HG03103 (cell line): Measurements from ENCODE around the gene TDP1.

ENCODE experiments used
- ATAC-seq: cut with Tn5 transposase; IDR thresholded peaks from one replicate; pipeline ENCODE4 v1.9.1; 2021; ENCODE audit warnings: low read depth; ENCODE audit not compliant: unreplicated experiment

The TDP1 gene

DNA sequence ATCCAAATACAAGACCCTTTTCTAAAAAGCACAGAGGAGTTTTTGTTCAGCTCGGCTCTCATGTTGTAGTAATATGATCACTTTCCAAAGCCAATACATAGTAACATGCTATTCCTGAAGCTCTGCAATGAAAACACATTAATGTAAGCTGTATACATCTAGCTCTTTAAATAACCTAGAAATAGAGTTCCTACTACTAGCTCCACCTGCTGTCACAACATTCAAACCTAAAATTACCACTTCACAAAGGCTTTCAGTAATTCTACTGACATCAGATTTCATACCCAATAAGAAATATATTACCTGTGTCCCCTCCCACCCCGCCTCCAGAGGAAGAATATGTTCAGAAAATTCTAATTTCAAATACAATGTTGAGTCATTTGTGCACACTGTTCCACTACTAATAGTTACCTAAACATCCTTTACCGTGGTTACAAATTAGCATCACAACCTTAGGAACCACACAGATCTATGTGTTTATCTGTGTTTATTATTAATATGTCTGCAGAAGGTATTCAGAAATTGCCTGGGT is 19.0 kb upstream of the TDP1 start:
- ATAC-seq, result no peak

DNA sequence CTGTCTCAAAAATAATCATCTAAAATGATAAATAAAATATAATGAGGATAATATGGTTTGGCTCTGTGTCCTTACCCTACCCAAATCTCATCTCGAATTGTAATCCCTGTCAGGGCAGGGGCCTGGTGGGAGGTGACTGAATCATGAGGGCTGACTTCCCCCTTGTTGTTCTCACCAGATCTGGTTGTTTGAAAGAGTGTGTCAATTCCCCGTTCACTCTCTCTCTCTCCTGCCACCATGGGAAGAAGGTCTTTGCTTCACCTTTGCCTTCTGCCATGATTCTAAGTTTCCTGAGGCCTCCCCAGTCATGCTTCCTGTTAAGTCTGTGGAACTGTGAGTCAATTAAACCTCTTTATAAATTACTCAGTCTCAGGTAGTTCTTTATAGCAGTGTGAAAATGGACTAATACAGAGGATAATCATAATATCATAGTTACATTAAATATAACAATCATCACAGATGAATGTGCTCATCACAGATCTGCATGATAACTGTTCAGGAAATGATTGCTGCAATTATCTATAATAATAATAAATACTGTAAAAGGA is 13.8 kb upstream of the TDP1 start:
- no peak for ATAC-seq

DNA sequence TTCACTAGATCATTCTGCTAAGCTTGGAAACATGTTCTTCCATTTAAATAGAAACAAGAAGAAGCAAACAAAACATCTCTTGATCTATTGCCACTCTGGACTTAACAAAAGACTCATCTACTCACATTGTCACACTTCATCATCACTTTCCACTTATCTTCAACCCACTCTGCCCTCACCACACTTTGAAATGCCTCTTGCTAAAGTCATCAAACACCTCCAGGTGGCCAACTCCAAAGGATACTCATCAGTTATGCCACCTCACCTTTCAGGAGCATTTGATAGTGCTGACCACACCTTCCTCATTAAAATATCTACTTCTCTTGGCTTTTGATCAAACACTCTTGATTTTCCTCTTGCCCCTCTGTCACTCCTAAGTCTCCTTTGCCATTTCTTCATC is 8.4 kb upstream of the TDP1 start:
- no peak for ATAC-seq

DNA sequence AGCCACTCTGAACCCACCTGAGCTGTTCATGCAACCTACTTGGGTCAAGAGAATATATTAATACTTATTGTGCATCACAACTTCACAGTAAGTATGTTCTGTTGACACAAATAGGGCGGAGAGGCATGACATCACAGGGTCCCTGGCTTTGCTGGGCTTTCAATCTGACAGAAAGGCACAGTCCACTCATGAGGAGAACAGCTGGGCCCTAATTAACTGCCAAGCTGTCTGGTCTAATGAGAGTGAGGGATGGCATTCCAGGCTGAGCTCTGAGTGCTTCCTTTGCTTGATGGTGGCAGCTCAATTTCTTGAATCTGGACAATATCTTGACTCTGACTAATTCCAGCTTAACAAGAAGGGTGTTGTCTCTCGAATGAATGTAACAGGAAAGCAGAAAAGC is 3.2 kb upstream of the TDP1 start:
- no peak for ATAC-seq

DNA sequence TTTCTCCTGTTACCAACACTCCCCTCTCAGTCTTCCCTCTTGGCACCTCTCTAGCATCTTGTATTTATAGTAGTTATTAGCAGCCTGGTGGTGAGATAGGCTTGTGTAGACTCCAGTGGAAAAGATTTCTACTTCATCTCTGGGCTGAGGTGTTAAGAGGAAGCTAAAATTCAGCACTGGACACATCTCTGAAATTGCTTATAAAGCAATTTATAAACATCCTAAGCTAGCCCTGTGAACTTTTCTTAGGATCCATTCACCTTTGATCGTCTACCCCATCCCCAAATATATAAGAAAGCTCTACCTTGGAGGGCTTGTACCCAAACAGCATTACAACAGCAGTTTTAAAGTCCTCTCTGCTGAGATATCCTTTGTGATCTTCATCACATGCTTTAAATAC is 2.1 kb upstream of the TDP1 start:
- no peak for ATAC-seq

DNA sequence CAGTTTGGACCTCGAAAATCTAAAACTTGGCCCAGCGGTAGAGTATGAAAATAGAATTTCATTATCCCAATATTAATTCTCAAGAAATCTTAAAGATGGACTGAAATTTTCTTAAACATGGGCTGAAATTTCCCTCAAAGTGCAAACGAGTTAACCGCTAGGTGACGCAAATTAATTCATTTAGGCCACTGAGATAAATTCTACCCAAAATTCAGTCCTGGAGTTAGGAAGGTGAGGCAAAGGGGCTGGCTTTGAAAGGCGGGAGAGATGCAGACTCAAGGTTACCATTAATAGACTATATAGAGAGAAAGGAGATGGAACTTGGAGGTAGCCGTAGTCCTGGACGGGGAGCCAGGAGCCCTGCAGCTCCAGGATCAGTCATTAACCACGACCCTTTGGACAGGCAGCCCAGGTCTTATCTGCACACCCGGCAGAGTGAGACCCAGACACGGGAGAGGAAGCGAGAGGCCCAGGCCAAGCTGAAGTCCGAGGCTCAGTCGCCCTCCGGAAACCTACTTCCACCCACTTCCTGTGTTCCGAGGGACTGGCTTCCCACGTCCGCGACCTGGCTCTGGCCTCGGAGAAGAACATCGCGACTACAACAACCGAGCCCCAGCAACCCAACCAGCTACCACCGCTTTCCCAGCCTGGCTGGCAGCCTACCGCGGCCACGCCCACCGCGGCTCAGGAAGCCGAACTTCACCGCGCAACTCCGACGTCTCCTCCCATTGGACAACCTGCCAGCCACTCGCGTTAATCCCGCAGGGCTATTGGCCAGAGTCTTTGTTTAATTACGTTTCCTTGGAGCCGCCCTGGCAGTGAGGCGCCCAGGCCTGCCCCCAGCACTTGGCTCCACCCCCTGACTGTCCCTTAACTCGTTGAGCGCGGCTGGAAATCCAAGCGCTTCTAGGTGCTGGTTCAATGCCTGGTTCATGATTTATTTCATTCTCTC is 1.4 kb upstream of the TDP1 start, which contains the start of gene EFCAB11:
Gene EFCAB11 (minus strand): TSS at position 661 of the 952 bp plus-strand sequence. CDS start 70 bp downstream, at position 591.
- peak; percentile 75 for ATAC-seq

DNA sequence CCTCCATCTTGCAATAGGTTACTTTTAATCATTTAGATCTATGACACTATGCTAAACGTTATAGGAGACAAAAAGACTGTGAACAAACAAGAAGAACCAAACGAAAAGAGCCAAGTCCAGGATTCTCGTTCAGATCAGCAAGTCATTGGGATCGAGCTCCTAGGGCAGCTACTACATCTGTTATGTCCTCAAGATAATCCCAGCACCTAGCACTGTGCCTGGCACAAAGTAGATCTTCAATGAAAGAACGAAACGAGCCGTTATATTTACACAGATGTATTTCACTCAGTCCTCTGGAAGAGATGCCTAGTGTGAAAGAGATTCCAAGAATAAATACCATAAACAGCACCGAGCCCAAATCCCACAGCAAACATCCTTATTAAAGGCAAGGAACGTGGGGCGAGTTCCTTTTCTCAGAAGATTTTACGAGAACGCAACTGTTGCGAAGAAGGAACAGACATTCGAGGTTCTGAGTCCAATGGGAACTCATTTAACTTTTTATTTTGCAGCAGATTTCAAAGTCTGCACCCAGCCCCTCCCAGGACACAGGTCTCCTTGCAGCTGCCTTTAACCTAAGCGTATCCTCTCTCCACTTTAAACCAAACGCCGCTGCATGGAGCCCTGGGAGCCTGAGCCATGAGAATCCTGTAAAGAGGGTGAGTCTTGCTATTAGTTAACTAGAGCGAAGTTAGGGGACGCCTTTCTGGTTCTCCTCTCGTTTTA is 544 bp upstream of the TDP1 start:
- peak; percentile 2 for ATAC-seq

DNA sequence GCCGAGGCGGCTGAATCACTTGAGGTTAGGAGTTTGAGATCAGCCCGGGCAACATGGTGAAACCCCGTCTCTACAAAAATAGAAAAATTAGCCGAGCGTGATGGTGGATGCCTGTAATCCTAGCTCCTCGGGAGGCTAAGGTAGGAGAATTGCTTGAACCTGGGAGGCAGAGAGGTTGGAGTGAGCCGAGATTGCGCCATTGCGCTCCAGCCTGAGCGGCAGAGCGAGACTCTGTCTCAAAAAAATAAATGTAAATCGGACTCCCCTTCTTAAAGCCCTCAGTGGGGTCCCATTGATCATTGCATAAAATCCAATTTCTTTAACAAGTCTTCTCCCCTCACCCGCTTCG is 908 bp downstream of the TDP1 start:
- ATAC-seq, result no peak

DNA sequence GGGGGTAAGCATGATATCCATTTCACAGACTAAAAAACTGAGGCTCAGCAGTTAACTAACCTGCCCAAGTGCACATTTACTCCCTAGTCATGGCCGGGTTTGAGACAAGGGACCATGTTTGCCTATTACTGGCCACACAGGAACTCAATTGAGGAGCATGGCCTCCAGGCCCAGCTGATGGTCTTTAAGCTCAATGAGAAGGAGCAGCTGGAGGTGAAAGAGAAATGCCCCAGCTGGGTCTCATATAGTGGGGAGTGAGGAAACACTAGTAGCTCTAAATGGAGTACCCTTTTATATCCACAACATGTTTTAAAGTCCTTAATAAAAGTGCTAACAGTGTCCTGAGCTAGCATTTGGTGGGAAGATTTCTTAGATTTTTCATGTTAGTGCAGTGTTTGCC is 1.6 kb downstream of the TDP1 start:
- no peak for ATAC-seq

DNA sequence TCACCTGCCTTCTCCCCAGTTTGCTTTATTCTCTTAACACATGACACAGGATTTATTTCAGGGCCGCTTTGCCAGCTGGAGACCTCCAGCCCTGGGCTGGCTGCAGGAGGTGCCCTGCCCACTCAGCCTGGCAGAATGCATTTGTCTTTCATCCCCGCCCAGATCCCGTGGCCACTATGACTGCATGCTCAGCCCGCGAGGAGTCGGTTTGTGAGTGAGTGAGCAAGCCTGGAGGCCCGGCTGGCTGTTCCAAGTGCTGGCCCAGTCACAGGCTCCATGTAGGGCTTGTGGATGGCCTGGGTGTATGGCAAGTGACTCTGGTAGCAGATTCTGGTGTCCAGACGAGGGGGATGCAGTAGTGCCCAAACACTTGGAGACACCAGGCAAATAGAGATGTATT is 2.1 kb downstream of the TDP1 start:
- ATAC-seq, result no peak

DNA sequence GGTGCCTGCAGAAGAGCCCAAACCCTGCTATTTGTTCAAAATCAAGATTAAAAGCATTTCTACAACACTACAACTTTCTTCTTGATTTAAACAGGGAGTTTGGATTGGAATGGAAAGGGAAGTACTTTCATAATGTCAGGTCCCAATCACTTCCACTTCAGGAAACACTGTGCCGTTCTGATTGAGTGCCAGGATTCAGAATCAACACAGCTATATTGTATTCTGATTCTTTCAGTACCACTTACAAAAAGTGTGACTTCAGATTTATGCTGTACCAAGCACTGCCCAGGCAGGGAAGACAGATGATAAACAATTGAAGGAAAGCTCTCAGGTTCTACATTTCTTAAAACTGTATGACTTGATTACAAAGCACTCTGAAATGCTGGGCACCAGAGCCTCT is 3.2 kb downstream of the TDP1 start:
- no peak for ATAC-seq

DNA sequence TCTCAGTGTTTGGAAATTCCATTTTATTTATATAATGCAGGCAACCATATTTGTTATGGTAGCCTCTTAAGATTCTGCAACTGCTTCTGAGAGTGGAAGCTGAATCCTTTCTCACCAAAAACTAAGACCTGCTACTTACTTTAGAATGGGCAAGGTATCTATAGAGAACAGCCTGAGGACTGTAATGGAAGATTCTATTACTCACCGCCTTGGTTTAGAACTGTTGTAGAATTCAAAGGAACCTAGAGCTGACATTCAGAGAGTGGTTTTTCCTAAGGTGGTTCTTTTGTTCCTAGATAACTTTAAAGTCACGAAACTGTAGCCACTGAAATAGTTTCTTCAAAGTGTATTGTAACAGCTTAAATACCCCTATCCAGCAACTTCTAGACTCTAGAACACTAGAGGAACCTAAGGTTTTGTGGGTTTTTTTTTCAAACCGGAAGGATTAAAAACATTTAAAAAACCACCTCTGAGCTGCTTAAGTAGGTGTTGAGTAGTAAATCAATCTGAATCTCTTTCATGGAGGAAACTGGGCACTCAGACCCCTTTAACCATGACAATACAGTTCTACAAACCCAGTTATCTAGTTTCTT is 4.2 kb downstream of the TDP1 start:
- ATAC-seq, result no peak

DNA sequence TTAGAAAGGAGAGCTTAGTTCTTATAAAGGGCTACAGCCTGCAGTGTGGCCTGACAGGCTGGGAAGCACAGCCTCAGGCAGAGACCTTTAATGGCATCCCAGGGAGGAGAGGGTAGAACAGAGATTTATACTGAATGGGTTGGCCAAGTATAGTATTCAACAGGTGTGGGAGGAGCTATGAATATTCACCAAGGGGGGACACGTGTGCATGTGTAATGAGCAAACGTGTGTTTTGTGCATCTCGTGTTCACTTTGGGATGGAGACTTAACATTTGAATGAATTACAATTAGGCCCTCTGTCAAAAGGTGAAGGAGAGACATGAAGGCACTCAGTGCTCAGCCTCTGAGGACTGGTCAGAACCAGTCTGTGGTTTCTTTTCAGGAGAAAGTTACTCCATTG is 5.2 kb downstream of the TDP1 start:
- ATAC-seq, result no peak

DNA sequence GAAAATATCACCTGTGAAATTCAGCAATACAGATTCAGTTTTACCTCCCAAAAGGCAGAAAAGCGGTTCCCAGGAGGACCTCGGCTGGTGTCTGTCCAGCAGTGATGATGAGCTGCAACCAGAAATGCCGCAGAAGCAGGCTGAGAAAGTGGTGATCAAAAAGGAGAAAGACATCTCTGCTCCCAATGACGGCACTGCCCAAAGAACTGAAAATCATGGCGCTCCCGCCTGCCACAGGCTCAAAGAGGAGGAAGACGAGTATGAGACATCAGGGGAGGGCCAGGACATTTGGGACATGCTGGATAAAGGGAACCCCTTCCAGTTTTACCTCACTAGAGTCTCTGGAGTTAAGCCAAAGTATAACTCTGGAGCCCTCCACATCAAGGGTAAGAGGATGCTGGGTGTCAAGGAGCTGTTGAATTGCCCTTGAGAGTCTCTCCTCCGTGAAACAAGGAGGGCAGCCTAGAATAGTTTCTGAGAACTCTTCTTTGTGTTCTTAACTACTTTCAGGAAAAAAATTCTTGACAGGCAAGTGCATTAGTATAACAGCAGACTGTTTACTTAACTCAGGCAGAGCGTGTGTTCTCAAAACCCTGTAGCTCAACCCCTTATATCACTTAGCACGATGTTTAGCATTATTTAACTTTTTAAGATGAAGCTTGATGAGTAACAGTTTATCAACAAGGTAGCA is 7.7 kb downstream of the TDP1 start:
- no peak for ATAC-seq

DNA sequence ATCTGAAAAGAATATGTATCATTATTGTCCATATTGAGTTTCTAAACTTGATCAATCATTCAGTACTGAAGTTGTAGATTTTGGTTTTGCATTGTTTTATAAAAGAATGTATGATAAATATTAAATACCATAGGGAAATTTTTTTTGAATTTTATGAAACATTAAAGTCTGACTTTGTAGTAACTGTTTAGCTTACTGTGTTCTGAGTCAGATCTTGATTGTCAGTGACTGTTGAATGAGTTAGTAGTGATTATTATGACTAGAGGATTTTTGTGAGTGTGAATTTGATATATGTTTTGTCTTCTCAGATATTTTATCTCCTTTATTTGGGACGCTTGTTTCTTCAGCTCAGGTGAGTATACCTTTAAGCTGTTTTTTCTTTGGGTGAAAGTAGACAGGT is 10.1 kb downstream of the TDP1 start:
- no peak for ATAC-seq

DNA sequence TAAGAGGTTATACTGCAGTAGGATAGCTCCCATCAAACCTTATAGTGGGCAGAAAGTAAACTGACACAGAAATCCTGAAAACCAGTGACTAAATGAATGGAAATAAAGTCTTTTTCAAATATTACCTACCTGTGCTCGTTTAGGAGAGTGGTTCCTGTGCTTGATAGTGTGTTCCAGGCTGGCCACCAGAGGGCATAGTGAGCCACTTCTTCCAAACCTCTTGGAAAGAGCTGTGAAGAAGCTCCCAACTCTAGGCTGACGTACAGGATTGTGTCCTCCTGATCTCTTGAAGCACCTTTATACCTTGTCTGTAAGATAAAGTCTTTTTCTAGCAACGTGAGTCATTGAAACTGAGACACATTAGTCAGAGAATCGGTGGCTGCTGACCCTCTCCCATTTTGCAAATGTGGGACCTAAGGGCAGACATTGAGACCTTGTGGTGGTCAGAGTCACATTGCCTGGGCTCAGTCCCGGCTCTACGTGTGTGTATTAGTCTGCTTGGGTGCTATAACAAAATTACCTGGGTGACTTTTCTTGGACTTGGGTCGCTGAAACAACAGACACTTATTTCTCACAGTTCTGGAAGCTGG is 17.6 kb downstream of the TDP1 start:
- peak; percentile 61 for ATAC-seq

DNA sequence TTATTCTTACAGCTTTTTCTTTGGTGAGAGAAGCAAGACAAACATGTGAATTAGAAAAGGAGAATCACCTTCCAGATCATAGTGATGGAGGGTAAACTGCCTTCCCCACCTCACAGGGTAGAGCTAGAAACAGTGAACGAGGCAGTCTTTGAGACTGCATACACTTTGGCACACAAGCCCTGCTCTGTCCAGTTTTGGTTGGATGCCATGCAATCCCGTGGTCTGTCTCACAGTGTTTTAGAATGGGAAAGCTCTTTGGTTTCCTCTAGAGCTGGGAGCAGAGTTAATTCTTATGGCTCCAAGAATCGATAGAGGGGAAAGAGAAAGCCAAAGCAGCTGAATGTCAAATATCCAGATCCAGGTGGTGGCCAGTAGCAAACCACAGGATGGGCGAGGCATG is 21.9 kb downstream of the TDP1 start:
- ATAC-seq, result no peak

DNA sequence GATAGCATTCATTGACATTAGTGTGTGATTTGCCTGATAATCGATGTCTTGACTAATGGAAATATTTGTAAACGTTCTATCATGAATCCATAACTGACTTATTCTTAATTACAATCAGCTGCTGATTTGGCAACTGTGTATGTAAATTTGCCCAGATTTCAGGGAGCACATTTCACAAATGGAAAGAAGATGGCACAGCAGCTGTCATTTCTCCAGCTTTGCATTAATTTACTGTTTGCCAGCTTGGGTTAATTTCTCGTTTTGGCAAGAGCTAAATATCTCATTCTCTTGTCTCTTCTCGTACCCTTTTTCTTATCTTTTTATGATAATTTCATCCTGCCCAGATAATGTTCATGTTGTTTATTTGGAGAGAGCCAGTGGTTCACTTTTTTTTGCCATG is 22.9 kb downstream of the TDP1 start:
- ATAC-seq, result no peak

DNA sequence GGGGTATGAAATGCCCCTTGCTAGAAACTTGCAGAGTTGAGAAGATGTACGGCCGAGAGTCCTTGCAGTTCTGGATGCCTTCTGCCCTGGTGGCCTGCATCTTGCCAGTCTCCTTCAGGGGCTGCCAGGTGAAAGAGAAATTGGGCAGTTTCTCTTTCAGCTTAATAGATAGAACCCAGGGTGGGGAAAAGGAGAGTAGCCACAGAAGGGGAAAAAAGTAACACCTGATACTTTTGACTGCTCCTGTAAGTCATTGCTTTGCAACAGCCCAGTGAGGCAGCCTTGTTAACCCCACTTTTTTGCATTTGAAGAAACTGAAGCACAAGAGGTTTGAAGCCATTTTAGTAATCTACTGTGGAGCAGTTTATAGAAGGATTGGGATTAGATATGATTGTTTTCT is 27.6 kb downstream of the TDP1 start:
- no peak for ATAC-seq
